NCI-H187 (cell line): Measurements from ENCODE around the gene HAO1.

Experiments
- DNase-seq, 2 experiments: peaks; one replicate each; lab custom pipeline; 2025; lab: John Stamatoyannopoulos, UW

The HAO1 gene

DNA sequence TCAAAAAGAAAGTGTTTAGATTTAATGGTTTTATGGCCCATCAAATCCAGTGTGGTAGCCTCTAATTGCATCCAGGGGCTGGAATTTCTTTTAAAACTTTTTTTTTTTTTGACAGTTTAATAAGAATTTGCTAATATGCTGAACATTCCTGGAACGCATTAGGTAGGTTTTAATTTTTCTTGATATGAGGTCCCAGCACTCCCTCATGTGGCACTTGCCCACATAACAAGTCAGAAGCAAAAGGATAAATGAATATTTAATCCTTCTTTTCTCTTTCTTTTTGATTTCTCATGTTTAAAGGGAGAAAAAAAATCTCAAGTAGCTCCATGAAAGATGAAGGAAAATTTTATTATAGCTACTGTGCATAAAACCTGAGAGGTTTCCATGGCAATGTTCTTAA lies 13.5 kb downstream of the HAO1 start:
- DNase-seq, result no peak

DNA sequence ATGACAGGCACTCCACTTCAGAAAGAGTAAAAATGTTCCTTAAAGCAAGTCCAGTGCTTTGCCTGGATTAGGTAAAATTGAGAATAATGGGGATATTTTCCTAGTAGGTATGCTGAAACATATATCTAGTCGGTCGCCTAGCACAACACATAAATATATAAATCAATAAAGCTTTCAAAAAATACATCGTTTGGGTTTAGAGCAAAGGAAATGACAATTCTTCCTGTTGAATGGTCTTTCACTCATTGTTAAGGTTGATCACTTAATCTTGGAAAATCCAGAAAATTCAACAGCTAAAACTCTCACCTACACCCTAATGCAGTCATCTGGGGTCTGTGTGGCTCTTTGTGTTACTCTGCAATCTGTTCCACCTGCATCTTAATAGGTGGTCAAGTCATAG lies 13.9 kb downstream of the HAO1 start:
- no peak for DNase-seq

DNA sequence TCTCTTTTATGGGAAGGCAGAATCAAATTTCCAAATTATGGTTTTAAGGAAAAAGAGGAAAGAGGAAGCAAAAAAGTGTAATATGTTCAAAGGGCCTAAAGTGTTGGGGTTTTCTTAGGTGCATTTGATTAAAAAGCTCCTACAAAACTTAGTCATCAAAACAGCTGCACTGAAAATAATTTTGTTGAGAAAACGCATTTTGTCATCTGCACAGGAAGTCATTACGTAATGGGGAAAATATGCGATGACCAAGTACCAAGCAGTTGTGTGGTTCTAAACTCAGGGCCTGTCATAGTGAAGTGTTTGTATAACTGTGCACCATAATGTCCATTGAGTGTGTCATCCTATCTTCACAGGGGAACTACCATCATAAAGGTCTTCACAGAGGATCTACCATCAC lies 15.6 kb downstream of the HAO1 start:
- no peak for DNase-seq

DNA sequence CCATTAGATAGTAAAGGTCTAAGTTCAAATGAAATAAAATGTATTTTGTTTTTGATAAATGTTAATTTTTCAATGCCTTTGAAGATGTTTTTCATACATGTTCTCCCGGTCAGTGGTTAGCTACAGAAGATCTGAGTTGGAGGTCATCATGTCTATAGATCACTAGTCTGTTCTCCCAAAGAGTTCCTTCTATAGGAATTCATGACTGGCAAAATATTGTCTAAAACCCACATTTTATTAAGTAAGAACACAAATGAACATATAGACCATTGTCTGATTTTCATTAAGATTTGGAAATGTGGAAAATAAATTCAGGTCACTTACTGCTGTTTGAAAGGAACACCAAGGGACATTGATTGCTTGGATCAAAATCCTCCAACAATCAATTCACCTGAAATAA lies 23.6 kb downstream of the HAO1 start:
- no peak for DNase-seq

DNA sequence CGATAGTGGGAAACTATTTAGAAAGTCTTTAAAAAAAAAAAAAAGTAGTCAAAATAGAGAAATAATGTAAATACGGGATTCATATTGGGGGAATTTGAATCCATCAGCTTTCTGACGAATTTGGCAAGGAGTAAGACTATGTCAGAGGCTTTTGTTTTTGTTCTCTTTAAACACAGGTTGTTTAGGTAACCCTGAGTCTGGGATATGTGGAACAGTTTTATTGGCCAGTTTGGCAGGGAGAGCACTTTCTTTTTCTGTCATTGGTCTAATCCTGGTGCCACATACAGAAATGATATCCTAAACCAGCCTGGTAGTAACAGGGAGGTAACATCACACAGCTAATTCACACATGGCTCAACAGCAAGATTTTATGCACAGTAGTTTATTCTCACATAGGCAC lies 27.7 kb downstream of the HAO1 start:
- no peak for DNase-seq

DNA sequence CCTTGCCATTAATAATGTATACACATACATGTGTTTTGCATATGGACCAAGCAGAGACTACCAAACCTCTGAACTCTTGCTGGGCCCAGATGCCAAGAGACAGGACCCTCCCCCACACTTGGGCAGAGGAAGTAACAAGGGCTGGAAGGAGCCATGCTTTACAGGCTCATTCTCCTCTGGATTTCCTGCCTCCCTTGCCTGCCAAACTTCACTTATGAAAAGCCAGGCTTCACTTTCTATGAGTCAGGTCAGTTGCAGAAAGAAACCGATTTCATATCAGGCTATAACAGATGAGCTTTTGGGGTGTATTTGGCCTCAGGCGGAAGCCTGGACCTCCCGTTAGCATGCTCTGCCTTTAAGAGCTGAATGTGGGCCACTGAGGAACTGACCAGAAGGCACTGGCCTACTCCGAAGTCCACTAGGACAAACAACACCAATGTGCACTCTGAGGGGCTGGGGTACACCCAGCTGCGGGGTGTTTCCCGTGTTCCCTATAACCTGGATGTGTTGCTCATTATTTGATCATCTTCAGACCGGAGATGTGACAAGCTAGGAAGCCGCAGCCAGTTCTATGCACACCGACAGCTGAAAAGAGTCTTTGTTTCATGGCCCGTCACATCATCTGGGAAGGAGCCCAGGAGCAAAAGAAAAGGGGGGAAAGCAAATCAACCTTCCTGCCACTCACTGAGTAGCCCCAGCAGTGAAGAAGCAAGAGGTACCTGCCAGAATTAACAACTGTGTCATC lies 28.5 kb downstream of the HAO1 start:
- no peak for DNase-seq

DNA sequence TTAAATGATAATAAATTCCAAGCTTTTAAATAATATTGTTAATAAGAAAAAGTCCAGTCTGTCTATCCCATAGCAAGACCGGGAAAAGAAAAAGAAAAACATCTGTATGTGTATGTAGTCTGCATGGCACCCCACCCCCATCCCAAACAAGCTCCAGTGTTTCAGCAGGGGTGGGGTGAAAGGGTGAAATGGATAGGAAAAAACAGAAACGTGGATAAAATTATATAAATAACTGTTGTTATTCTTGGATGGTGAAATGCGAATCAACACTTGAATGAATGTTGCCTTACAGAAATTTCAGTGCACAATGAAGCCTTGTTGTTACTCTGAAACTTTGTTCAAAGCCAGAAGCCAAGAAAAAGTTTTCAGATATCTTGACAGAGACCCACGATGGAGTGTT lies 31.4 kb downstream of the HAO1 start:
- no peak for DNase-seq

DNA sequence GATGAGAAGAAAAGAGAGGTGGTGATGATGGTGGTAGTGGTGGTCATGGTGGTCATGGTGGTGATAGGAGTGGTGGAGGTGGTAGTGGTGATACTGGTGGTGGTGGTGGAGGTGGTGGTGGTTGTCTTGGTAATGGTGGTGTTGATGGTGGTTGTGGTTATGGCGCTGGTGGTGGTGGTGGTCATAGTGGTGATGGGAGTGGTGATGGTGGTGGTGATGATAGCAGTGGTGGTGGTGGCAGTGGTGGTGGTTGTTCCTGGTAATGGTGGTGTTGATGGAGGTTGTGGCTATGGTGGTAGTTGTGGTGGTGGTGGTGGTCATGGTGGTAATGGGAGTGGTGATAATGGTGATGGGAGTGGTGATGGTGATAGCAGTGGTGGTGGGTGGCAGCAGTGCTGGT lies 36.8 kb downstream of the HAO1 start:
- DNase-seq, result no peak

DNA sequence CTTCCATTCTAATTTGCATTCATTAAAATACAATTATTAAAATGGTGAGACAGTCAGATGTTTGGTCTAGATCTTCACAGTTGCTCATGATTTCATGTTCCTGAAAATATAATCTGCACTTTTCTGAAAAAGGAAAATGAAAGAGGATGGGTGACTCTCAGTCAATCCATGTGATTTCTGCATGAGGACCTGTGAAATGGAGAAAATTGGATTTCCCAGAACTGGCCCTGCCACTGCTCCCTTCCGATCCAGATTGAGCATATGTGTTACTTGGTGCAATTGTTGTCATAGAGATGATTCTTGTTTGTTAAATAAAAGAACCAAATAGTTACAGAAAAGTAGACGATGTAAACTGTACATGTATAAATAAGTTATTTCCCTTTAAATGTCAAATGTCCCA lies 37.4 kb downstream of the HAO1 start:
- DNase-seq, result no peak

DNA sequence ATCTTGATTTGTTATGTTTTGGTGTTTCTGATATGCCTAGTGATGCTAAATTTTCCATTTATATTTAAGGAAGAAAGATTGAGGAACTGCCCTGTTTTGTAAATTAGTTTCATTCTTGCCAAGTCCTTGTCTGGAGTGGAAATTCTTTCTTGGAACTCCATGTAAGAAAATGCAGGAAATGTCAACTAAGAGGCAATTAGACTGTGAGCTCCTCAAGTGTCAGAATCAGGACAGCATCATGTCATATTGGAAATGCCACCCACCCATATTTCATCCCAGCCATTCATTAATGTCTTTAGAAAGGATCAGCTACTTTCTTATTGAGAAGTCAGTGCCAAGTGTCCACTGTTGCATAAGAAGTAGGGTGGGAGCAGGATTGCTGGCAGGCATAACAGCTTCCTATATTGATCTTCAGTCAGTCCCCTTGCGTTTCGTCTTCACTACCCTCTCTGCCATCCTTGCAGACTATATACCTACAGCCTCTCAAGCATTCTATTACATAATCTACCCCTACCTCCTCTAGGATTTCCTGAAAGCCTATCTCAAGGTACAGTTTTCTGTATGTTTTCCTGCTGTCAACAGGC lies 42.4 kb downstream of the HAO1 start:
- no peak for DNase-seq

DNA sequence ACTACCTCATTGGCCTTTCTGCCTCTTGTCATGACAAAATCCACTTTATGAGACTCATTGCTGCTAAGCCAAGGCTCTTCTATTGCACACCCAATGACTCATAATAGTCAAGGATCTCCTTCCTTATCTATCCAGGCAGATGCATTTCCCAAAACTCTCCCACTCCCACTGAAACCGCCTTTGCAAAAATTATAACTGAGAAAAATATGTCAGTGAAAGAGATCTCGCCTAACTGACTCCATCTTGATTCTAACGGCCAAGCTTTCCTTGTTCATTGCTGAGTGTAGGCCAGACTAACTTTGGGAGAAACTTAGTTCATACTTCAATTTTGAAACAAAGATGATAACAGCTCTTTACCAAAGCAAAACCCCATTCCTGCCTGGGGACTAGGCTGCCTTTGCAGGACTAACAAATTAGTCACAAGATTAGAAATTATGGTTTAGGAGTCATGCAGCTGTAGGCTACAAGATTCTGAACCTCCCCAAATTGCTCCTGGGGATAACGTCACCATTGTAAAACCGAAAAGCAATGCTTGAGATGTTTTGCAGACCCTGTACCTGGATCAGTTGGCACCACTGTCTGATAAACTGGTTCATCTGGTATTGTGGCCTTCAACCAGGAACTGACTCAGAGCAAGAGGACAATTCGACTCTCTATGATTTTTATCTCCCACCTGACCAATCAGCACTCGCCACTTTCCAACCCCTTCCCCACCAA lies 47.1 kb downstream of the HAO1 start:
- no peak for DNase-seq

DNA sequence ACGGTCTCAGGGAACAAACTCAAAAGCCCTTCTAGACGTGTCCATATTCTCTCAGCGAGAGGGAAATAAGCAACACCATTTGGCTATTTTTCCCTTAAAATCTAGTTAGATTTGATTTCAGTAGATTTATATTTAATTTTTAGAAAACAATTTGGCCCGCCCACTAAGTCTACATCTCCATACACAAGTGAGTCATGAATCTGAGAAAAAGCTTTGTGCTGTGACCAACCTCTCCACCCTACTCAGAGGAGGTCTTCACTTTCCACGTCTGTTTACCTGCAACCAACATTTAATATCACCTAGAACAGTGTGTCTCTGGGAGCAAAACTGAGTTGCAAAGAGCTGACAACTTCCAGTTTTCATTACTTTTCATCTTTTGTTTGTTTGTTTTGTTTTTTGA lies 48.6 kb downstream of the HAO1 start:
- DNase-seq, result no peak

DNA sequence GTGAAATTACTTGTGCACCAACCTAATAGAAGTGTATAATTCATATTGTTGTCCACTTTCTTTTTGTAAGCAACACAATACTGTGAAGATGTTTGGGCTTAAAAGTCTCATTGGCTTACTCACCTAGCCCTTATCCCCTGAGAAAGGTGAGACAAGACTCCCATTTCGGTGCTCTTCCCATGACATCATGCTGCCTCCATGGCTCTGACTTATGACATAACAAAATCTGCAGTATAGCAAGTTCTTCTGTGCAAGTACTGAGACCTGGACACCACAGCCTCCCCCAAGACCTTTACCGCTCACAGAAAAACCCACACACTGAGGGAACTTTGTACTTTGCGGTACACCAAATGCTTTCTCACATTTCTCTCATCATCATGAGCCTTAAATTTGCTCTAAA lies 50.5 kb downstream of the HAO1 start:
- DNase-seq, result no peak

DNA sequence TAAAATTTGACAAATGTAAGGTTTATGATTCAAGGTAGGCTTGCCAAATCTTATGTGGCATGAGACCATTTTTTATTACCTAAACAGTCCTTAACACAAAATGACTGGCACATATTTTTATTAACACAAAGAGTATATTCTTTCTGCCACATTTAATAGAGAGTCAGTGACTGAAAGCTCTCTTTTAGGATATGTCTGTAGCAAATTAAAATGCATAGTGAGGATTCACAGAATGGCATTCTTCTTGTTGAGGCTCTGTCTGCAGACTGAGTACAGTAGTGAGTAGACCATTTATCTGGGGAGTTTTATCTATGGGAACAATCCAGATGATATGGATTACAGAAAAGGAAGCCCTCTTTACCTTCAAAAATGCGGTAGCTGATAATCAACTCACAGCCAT lies 56.5 kb downstream of the HAO1 start:
- DNase-seq, result no peak

DNA sequence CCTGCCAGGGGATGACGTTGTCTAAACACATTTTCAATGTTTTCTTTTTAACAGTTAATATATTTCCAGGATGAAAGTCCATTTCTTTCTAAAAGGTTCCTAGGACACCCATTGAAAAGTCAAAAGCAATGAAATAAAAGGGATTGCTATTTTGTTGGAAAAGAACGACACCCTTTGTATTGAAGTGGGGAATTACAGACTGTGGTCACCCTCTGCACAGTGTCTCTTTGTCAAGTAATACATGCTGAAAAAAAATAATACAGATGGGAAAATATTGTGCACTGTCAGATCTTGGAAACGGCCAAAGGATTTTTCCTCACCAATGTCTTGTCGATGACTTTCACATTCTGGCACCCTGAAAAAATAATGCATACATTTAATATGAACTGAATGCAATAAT lies 56.9 kb downstream of the HAO1 start:
- DNase-seq, result no peak

DNA sequence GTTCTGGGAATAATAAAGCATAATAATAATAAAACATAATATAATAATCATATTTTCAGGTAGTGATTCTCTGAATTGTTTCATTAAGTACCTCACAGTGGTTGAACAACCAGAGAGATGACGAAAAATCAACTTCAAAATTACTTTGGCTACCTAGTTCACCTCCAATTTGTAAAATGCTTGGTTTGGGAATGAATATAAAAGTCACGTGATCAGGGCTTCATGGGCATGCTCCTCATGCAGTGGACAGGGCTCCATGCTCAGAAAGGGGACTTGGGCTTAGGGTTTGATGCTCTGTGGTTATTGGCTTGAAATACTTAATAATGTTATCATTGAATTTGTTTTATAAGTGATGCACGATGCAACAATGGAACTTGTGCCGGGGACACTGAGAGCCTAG lies 58.2 kb downstream of the HAO1 start:
- DNase-seq, result no peak

DNA sequence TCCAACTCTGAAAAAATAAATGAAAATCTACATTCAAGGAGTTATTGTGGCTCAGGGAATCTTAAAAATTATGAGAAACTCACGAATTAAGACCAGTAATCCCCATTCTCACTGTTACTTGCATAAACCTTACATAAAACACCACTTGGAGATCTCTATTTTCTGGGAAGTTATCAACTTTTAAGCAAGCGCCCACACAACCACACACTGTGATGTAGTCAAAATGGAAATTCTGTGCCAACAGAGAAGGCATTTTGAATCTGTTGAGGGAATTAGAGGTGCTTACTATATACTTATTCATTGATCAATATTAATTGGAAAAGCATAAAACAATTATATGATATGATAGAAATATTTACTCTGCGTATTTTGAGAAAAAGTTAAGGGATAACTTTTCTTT lies 58.7 kb downstream of the HAO1 start:
- no peak for DNase-seq

DNA sequence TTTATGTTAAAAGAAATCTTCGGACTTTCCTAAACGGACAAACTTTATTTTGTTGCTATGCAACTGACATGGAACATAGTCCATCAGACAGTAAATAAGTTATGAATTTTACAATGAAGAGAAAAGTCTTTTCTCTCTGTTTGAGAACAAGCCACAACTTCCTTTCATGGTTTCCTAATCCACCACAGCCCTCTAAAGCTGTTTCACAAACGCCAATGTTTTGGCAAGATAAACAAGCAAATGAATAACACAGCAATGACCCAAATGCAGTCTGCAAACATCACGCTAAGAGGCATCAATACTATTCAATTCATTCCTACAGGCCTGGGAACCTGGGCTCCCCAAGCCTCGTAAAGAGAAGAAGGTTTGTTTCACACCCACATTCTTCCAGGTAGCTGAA lies 60.4 kb downstream of the HAO1 start:
- no peak for DNase-seq

DNA sequence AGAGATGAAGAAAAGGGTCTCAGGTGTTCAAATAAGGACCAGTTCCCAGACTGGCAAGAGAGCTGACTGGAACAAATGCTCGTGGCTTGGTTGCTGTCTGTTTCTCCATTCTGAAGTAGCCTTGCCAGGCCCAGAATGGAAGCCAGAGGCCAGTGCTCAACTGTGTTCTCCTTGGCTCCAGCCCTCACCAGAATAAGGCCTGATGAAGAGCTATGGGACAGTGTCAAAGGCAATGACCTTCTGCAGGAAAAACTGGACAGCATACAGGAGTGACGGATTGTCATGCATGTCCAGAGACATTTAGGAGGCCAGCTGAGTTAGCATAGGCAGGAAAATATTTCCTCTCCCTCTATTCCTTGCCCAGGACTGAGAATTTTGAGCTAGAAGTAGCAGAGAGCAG lies 72.2 kb downstream of the HAO1 start:
- no peak for DNase-seq

DNA sequence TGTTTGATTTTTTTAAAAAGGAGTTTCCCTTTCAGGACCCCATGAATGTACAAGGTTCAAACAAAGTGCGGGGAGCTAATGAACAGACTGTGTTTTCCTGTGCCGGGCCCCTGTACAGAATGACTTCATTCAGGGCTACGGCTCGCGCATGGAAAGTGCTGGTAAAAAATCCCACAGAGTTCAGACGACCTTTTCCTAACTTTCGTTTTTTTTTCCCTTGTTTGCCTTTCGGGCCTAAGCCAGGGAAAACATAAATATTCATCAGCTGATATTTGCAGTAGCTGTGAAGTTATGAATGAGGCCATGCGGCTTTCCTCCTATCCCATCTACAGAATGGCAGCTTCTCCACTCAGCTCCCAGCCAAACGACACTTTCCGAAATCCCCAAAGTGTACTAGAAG lies 74.0 kb downstream of the HAO1 start:
- no peak for DNase-seq

DNA sequence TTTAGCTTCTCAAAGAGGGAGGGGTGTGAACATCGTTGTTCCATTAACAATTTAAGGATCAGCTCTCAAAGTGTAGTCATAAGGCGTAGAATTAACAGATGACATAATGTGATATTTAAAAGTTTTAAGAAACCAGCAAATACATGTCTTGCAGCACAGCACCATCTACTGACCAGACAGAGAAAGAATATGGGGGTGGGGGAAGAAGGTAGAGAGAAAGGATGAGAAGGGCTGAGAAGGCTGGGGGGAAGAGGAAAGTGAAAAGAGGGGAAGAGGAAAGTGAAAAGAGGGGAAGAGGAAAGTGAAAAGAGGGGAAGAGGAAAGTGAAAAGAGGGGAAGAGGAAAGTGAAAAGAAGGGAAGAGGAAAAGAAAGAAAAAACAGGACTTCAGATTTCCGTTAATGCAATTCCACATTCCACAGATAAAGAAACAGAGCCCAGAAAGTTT lies 80.9 kb downstream of the HAO1 start:
- DNase-seq, result peak; percentile 11 to 33

DNA sequence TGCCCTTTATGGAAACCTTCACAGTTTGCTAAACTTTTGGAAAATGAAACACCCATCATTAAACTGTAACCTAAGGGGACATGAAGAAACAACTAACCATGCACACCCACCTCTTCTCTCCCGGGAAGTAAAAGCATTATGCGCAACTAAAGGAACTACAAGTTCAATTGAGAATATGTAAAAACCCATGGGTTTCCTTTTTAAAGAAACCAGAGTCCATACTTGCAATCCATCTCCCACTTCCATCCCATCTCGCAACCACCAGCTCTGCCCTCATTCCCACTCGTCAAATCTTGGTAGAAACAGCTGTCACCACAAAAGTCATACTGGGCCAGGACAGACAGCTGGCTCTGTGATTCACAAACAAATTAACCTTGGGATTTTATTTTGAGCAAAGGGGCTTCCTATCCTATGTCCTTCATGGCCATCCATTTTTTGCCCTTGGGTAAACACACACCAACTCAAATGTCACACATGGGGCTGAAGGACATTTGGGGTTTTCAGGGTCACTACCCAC lies 81.5 kb downstream of the HAO1 start:
- DNase-seq, result no peak

DNA sequence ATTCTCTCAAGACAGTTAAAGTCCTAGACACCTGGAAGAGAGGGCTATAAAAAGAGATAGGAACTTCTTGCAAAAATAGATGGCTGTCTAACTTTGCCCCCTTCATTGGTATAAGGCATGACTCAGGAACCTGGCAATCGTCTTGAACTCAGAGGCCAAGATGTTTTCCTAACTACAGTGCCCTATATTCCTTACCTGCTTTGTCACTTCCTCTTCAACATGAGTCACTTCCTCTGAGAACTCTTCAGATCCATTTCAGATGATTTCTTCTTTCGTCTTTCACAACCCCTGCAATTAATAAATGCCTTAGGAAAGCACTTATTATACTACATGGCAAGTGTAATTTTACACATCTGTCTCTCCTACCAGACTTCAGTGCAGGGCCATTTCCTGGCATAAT lies 83.5 kb downstream of the HAO1 start:
- DNase-seq, result no peak
